AG04449 (cell line): ENCODE measurements around the gene GREM1.

ENCODE experiments used
- CTCF ChIA-PET: fragments of 350-600 bp; formaldehyde crosslinking; extraction: SDS; loops from one replicate; lab custom pipeline; 2021; ENCODE audit warnings: antibody characterized with exemption; lab: Yijun Ruan, JAX
- POLR2A ChIA-PET: fragments of 400-600, 350-600 bp; formaldehyde crosslinking; extraction: SDS; loops from one replicate; lab custom pipeline; 2020; ENCODE audit warnings: antibody characterized with exemption, inconsistent platforms; lab: Yijun Ruan, JAX
- DNase-seq: peaks from one replicate; pipeline ENCODE4 v3.0.0-alpha.2; 2010; ENCODE audit warnings: low read depth, low spot score
- H3K4me3 ChIP-seq: 2 replicates; pipeline ENCODE4 v1.5.1; 2011; ENCODE audit warnings: low read depth, mild to moderate bottlenecking, control low read depth, low read length
- TF ChIP-seq, protein P1 (sequence below): IDR thresholded peaks from one replicate; pipeline ENCODE4 v1.5.1; 2011; ENCODE audit warnings: mild to moderate bottlenecking, moderate library complexity, low read length, control low read depth, inconsistent platforms; ENCODE audit not compliant: insufficient read depth; ENCODE audit errors: missing control alignments

The GREM1 gene

DNA sequence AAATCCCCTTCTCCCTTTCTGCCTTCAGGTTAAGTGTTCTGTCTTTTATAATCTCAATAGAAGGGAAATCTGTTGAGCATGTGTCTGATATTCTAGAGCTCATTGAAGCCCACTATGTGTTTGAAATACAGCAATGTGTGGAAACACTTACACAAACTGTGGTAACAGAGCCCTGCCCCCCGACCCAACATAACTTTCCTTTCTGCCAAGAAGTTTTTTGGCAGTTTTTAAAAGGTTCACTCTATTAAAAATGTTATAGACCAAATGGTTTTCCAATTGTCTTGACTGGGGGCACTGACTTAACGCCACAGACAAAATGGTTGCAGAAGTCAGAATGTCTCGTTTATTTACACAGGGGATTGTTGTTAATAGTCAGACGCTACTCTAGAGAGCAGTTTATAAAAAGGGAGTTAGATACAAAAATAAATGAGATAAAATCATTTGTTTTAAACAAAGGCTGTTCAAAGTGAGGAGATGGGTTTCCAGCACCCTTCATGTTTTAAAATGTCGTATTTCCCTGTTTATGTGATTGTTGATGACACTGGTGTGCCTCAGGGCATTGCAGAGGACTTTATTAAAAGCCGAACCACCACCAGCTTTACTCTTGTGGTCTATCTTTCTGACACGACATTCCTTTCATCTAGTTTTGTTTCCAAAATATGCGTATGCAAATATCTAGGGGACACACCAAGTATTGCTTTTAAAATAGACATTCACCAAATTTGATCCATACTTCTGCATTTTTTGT, 26.7 kb upstream of the GREM1 start:
- no peak for DNase-seq
- TF ChIP-seq, protein P1, sequence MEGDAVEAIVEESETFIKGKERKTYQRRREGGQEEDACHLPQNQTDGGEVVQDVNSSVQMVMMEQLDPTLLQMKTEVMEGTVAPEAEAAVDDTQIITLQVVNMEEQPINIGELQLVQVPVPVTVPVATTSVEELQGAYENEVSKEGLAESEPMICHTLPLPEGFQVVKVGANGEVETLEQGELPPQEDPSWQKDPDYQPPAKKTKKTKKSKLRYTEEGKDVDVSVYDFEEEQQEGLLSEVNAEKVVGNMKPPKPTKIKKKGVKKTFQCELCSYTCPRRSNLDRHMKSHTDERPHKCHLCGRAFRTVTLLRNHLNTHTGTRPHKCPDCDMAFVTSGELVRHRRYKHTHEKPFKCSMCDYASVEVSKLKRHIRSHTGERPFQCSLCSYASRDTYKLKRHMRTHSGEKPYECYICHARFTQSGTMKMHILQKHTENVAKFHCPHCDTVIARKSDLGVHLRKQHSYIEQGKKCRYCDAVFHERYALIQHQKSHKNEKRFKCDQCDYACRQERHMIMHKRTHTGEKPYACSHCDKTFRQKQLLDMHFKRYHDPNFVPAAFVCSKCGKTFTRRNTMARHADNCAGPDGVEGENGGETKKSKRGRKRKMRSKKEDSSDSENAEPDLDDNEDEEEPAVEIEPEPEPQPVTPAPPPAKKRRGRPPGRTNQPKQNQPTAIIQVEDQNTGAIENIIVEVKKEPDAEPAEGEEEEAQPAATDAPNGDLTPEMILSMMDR: no peak
- POLR2A ChIA-PET: no interaction called here
- no peak overlapping the region for H3K4me3 ChIP-seq
- CTCF ChIA-PET: no interaction called here

DNA sequence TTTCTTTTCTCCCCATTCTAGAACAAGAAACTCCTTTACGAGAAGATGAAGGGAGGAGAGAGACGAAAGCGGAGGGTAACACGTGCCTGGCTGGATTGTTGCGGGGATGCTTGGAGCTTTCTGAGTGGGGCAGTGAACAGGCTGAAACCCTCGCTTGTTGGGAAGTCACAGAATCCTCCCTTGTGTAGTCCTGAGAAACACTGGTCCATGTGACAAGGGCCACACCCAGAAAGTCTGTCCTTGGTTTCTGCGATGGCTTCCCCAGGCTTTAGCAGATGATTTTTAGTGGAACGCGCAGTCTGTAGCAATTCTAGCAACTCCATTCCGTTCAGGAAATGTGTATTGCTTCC, 26.1 kb upstream of the GREM1 start:
- no peak for DNase-seq
- no peak overlapping the region for H3K4me3 ChIP-seq
- TF ChIP-seq, protein P1: no peak
- ChIA-PET POLR2A (no interaction called here), CTCF (no interaction called here)

DNA sequence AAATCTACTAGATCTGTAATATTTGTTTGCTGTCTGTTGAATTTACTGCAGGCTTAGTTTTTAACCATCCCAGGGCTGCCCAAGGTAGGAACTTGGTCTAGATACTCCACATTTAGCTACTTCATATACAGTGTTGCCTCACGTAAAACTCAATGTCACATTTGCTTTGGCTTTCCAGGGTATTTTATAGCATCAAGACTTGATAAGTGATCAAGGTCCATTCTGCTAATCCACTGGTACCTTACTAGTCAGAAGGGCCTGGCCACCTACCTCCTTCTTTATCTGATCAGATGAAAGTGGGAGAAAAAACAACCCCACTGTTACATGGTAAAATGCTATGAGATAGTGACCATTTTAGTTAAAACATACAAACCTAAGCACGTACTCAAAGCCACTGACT, 25.5 kb upstream of the GREM1 start:
- DNase-seq: no peak
- TF ChIP-seq, protein P1: no peak
- no peak overlapping the region for H3K4me3 ChIP-seq
- POLR2A ChIA-PET: no interaction called here
- CTCF ChIA-PET: no interaction called here

DNA sequence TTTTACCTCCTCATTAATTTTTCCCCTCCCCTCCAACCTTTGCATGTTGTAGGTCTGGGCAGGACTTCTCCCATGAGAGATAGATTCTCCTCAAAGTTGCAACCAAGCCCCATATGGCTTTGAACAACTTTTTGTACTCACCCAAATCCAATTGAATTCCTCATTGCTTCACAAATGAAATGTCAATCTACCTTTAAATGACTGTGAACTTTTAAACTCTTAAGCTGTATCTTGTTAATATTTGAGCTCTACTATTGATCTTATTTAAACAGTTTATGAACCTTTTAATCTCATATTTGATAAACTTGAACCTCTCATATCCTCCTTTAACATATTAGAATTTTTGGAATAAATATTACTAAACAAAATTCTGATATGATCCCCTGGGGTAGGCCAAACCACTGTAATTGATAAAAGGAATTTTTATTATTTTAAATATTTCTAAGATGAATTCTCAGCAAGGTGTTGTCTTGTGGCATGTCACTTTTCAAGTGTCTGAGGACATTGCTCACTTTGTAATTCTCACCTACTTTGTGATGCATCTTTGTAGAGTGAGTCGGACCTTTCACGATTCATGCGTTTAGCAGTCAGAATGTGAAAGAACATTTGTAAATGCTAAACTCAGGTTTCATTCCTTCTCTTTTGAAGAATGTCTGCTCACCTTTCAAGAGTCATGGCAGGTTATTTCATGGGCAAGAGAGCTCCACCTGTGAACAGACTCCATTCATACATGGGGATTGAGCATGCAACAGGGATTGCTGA, 23.4 kb upstream of the GREM1 start:
- DNase-seq: no peak
- H3K4me3 ChIP-seq: no peak overlapping the region
- TF ChIP-seq, protein P1: no peak
- ChIA-PET POLR2A (no interaction called here), CTCF (interaction anchor here (1.1 to 1.5 kb wide), 2 partner anchors 11 to 18 kb away, joined by 3 to 5 read pairs; no protein-coding TSS in a partner anchor)

DNA sequence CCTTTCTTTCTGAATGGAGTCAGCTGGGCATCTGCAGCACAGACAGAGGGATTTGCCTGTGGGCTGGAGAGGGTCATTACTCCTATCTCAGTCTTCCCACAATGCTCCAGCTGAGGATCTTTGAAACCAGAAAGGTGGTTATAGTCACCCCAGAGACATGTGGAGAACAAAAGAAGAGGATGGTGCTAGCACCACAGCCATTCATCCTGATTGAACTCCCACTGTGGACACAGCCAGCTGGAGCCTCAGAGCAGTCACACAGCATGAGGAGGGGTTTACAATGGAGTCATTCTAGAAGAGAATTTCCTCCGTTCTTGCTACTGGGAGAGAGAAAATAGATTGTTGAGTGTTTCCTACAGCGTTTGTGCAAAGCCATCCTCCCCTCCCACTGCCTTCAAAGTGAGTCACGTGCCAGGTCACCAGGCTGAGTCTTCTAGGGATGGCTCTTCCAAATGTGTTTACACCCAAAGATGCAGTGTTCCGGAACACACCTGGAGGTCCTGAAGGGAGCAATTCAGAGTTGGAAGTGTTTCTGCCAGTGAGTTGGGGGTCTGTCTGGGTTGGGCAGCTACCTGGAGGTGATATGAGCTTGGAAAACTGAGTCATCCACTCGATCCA, 18.9 kb upstream of the GREM1 start:
- ChIA-PET POLR2A (no interaction called here), CTCF (interaction anchor here (0.6 kb wide), 1 partner anchor 19 kb away, joined by 3 read pairs; no protein-coding TSS in a partner anchor)
- TF ChIP-seq, protein P1: no peak
- no peak overlapping the region for H3K4me3 ChIP-seq
- DNase-seq: no peak
